NCI-H2227 treated with DMSO at 0.1 percent for 48 hours (cell line): Measurements from ENCODE around the gene TEX9.
"Not testable (repeated sequence)": the region's sequence is repeated elsewhere in the genome, so short reads cannot be mapped to it uniquely, and the experiment has no call there.

Experiments
- DNase-seq: peaks from one replicate; lab custom pipeline; 2025; lab: John Stamatoyannopoulos, UW

TEX9 gene

DNA sequence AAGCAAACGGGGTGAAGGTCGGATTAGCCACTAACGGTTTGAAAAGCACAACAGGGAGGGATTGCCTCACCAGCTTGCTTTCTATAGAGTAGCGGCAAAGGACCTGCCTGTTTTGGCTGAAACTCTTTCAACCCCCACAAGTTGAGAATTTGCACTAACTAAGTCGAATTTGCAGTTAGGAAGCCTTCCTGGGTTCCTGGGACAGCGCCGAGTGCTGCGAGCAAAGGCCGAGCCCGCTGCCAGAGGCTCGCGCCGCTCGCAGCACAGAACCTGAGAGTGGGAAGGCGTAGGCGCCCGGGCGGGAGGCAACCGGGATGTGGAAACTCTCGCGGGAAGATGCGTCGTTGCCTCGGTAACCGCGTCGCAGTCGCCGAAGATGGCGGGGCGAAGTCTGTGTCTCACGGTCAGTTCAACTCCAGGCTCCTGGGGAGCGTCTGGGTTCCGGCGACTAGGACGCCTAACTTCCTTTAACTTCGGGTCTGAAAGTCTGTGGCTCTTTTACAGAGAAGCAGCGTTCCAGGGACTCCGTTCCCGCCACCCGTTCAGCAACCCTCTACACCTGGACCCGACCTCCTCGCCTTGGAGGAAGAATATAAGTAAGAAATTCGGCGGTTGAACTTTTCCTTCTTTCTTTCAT lies at the start of gene TEX9:
Gene TEX9 (plus strand): TSS at position 352 of the 637 bp plus-strand sequence. CDS start 25 bp downstream, at position 377.
- DNase-seq, result peak; percentile 73

DNA sequence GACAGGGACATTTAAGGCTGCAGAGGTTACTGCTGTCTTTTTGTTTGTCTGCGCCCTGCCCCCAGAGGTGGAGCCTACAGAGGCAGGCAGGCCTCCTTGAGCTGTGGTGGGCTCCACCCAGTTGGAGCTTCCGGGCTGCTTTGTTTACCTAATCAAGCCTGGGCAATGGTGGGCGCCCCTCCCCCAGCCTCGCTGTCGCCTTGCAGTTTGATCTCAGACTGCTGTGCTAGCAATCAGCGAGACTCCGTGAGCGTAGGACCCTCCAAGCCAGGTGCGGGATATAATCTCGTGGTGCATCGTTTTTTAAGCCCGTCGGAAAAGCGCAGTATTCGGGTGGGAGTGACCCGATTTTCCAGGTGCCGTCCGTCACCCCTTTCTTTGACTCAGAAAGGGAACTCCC lies 48.7 kb upstream of the TEX9 start:
- DNase-seq, result not testable (repeated sequence)

DNA sequence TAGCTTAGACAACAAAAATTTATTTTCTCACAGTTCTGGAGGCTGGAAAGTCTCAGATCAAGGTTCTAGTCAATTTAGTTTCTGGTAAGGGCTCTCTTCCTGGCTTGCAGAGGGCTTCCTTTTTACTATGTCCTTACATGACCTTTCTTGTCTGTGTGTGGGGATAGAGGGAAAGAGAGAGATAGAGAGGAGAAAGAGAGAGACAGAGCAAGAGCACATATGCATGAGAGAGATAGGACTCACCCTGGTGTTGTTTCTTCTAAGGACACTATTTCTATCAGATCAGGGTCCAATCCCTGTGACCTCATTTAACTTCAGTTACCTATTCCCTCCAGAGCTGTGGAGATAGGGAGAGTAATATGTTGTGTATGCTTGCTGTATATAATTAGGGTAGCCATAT lies 44.9 kb upstream of the TEX9 start:
- DNase-seq, result no peak

DNA sequence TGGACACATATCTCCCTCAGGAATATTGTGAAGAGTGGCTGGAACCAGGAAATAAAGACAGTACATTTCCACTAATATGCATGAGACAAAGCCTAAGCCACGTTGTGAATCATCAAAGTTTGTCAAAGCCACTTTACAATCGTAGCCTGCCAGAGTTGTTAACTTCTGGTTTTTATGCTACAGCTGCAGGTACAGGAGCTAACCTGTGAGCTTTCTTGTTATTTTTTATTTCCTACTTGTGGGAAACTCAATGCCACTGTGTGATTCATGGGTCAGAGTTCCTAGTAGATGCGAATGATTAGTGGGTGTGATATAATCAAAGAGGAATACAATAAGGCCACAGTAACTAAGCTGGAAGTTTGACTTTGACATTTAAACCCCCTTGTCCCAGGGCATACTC lies 44.4 kb upstream of the TEX9 start:
- no peak for DNase-seq

DNA sequence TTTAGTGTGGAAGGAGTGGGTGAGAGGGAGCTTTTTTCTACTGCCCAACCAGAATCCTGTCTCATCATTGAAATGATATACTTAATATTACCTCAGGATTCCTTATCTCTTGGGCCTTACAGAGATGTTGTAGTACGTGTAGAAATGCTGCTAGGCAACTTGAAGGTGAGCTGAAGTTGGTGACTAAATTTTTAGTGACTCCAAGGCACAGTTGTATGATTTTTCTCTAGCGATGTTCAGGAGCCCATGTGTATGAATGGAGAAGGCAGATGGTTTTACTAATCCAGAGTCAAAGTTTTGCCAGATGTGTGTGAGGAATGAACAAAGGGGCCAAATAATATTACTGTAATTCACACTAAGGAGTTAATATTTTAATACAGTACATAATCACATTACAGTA lies 42.8 kb upstream of the TEX9 start:
- DNase-seq, result no peak

DNA sequence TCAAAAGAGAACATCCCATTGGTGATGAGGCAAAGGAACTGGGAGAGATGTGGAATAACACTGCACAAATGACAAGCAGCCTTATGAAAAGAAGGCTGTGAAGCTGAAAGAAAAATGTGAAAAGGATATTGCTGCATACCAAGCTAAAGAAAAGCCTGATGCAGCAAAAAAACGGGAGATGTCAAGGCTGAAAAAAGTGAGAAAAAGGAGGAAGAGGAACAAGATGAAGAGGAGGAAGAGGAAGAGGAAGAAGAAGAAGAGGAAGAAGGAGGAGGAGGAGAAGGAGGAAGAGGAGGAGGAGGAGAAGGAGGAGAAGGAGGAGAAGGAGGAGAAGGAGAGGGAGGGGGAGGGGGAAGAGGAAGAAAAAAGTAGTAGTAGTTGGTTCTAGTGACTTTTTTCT lies 41.8 kb upstream of the TEX9 start:
- no peak for DNase-seq

DNA sequence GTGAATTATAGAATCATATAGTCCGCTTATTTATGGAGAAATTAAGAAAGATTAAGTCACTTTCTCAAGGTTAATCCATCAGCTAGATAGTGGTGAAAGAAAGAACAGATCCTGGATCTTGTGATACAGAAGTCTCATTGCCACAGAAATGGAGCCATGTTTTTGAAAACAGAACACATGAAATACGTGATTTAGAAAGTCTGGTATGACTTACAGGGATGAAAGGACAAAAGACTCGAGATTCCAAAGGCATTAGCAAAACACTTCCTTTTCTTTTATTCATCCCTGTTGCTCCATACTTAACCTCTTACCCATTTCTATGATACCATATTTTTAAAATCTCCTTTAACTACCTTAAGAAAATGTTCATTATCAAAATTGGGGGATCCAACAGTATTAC lies 40.0 kb upstream of the TEX9 start:
- no peak for DNase-seq

DNA sequence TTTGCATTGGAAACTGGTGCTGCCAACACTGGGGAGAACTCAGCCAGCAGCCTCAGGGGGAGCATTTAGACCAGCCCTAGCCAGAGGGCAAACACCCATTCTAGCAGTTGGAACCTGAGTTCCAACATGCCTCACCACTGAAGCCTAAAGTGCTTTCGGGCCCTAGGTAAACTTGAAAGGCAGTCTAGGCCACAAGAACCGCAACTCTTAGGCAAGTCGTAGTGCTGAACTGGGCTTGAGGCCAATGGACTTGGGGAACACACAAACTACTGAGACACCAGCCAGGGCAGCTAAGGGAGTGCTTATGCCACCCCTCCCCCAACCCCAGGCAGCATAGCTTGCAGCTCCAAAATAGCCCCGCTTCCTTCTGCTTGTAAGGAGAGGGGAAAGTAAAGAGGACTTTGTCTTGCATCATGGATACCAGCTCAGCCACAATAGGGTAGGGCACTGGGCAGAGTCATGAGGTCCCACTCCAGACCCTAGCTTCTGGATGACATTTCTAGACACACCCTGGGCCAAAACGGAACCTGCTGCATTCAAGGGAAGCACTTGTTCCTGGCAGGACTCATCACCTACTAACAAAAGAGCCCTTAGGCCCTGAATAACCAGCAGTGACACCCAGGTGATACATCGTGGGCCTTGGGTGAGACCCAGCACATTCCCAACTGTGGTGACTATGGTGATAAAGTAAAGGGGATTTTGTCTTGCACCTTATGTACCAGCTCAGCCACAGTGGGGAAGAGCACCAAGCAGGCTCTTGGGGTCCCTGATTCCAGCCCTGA lies 37.3 kb upstream of the TEX9 start:
- DNase-seq, result no peak

DNA sequence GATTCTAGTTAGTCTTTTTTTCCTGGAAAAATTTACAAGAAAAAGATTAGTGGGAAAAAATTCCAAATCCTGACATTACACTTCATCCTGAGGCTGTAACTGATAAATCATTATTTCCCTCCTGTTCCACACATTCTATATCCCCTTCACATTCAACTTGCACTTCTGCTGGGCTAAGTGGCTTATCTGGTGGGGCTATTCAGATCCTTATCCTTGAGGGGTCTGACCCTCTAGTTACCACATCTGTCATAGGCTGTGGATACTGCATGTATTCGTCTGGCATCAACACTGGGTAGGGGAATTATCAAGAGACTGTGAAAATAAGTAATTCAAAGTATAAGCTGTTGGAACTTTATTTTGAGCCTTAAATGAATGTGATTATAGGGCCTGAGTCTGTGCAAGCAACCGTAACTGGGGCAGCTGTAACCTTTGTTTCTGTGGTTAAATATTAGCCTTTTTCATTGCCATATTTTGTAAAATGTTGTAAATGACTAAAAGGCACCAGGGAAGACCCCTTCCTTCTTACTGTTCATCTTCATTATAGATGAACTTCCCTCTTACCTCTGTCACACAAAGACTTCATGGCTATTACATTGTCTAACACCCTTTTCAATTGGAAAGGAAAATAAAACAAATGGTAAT lies 28.0 kb upstream of the TEX9 start:
- no peak for DNase-seq

DNA sequence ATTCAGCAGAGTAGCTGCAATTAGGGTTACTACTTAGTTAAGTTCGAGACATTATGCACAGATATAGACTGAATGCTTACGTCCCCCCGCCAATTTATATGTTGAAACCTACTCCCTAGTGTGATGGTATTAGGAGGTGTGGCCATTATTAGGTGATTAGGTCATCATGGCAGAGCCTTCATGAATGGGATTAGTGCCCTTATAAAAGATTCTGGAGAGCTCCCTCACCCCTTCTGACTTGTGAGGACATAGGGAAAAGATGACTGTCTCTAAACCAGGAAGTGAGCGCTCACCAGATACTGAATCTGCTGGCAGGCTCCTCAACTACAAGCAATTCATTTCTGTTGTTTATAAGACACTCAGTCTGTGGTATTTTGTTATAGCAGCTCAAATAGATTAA lies 25.6 kb upstream of the TEX9 start:
- DNase-seq, result no peak

DNA sequence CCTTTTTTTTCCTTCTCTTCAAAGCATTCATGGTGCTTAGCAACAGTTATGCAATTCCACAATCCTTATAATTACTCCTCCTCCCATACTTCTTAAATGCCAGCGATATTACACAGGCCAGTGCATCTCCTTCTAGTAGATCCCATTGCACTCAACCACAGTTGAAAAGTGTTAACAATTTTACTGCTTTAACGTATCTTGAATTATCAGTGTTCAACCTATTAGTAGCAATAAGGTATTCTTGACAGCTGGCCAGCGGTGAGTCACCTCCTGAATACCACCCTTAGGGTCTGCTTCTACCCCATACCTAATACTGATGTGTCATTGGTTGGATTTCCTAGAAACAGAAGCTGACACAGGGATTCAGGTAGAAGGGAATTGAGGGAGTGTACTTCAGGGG lies 24.0 kb upstream of the TEX9 start:
- DNase-seq, result no peak

DNA sequence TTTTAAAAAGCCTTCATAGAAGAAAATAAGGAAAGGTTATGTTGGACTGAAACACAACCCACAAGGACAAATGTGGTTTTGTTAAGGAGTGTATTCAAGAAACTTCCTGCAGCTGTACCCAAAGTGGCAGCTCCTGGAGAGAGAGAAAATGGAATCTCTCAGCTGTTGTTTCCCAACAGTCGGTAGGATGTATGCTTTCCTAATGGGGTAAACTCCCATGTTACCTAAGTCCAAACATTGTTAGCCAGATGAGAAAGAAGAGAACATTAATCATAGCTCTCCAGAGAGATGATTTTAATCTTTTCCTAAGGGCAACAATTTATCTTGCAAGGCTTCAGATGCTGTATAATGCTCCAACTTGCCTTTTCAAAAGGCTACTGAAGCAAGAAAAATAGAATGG lies 22.6 kb upstream of the TEX9 start:
- no peak for DNase-seq

DNA sequence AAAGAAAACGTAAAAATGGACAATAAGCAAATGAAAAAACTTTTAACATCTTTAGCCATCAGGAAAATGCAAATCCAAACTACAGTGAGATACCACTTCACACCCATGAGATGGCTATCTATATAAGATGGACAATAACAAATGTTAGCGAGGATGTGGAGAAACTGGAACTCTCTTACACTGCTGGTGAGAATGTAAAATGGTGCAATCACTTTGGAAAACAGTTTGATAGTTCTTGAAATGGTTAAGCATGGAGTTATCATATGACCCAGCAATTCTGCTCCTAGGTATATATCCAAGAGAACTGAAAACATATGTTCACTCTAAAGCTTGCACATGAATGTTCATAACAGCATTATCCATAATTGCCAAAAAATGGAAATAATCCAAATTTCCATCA lies 21.3 kb upstream of the TEX9 start:
- no peak for DNase-seq

DNA sequence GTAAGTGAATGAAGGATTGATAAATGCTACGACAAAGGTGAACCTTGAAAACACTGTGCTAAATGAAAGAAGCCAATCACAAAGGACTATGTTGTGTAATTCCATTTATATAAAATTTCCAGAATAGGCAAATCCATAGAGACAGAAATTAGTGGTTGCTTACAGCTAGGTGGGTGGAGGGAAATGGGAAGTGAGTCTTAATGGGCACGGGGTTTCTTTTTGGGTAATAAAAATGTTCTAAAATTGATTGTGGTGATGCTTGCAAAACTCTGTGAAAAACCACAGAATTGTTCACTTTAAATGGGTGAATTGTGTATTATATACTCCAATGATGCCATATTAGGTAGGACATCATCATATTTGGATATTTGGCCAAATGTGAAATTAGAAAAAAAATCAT lies 20.9 kb upstream of the TEX9 start:
- DNase-seq, result no peak

DNA sequence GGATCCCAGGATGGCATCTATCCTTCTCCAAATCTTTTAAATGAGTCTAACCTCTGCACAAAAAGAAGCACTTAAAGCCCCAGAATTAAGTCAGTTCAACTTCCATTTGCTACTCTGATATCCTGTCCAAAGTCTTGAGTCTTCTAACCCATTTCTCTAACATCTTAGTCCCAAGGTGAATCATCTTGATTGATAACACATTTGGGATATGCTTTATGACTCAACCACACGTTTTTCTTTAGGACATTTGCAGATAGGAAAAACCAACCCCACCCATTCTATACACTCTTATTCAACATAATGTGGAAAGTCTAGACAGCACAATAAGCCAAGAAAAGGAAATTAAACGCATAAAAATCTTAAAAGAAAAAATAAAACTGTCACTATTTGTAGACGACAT lies 18.8 kb upstream of the TEX9 start:
- DNase-seq, result no peak

DNA sequence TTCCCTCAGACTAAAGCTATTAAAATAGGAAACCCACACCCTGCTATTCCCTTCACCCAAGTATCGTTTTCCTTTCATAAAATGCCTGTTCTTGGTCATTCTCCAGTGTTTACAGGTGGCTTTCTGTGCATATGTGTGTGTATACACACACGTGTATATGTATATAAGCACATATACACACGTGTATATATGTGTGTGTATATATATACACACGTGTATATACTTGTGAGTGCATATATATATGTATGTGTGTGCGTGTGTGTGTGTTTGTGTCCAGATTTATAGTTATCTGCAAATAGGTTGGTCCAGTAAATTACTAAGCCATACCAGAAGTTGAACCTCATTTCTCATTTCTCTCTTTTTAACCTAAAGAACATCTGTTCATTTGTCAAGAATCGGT lies 15.7 kb upstream of the TEX9 start:
- no peak for DNase-seq

DNA sequence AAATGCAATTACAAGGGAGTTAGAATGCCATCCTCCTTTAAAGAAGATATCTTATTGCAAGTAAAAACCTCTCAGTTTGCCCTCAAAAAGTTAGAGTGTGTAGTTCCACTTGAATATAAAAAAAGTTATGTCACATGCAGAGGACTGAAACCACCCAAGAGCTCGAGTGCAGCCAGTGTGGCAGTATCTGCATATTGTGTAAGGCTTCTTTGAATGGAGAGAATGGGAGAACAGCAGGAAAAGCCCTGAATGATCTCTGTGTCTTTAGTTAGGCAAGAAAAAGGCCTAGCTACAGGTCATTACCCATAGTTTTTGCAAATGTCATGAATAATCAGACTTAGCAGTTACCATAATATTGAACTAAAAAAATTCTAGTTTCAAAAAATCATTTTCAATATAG lies 13.9 kb upstream of the TEX9 start:
- DNase-seq, result no peak

DNA sequence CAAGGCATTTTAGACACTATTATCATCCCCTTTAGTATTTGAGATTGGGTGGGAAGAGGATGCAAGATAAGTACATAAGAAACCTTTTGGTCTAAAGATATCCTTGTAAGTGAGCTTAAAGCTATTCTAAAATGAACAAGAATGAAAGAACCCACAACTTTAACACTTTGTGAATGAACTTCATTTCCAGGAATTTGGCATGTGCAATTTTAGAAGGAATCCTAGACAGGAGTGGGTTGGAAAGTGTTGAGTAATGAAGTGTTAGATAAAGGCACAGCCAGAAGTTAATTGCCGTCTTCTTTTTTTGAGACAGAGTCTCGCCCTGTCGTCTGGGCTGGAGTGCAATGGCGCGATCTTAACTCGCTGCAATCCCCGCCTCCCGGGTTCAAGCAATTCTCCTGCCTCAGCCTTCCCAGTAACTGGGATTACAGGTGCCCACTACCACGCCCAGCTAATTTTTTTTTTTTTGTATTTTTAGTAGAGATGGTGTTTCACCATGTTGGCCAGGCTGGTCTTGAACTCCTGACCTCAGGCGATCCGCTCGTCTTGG lies 13.2 kb upstream of the TEX9 start:
- no peak for DNase-seq

DNA sequence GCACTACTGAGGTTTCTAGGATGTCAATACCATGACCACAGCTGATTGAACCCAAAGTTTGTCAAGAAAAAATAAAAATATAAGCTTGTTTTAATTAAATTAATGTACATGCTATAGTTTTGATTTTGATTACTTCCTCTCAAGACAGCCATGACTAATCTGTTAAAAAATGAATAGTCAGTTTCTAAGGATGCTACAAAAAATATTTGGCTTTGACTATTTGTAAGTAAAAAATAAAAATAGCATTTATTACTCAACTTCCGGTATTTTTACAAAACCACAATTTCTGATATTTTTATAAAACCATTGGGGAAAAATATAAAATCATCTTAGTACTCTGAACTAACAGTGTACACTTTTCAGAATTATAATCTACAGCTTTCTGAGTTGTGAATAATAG lies 12.1 kb upstream of the TEX9 start:
- no peak for DNase-seq

DNA sequence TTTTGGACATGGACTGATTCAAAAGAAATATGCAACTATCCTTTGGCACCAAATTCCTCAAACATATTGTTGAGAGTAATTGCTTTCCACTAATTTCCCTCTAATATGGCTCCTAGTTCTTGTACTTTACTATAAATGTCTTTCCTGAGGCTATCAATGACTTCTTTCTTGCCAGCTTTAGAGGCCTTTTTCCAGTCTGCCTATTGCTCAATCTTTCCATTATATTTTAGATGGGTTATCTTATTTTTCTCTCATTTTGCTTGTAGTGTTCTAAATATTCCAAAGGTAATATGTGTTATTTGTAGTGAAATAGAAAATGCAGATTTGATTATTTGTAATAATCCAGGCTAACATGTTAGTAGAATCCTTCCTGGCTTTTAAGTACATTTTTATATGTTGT lies 11.5 kb upstream of the TEX9 start:
- DNase-seq, result no peak

DNA sequence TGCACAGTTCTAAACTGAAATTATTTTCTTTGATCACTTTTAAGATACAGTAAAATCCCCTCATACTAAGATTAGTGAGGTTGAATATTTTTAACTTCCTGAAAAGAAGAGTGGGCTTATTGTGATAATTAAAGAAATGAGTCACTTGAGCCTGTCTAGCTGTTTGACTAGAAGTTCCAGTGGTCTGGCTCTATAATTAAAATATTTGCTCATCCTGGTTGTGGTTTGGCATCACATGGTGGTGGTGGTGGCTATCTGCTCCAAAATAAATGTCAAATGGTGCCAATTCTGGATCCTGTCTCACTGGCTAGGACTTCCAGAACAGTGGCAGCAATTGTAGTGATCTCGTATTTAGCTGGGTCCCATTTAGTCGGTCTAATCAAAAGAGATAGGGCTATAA lies 8.6 kb upstream of the TEX9 start:
- DNase-seq, result no peak

DNA sequence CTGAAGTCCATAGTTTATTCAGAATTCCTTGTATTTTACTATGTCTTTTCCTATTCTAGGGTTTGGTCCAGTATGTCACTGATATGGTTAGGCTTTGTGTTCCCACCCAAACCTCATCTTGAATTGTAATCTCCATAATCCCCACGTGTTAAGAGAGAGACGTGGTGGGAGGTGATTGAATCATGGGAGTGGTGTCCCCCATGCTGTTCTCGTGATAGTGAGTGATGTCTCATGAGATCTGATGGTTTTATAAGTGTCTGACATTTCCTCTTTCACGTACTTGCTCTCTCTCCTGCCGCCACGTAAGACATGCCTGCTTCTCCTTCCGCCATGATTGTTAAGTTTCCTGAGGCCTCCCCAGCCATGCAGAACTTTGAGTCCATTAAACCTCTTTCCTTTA lies 6.6 kb upstream of the TEX9 start:
- no peak for DNase-seq

DNA sequence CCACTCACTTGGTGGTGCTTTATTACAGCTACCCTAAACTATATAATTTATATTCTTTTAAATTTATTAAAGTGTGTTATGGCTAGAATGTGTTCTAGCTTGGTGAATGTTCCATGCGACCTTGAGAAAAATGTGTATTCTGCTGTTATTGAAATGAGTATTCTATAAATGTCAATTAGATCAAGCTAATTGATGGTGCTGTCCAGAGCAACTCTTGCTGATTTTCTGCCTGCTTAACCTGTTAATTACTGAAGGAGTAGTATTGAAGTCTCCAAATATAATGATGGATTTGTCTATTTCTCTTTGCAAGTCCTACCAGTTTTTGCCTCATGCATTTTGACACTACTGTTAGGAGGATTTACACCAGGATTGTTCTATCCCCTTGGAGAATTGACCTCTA lies 3.2 kb upstream of the TEX9 start:
- no peak for DNase-seq
